Panc1 (cell line): Measurements from ENCODE around the gene PRDX2. TPM values are rescaled to one million over a fixed set of nuclear protein-coding genes. Genes with fewer than 3 reads are reported as not detected.

Experiments
- ATAC-seq: fragments of 200-7000 bp; cut with Tn5 transposase; 2 replicates; pipeline ENCODE4 v1.9.1; 2020; ENCODE audit warnings: mild to moderate bottlenecking, moderate library complexity
- BruUV-seq: library from RNA; stranded (reverse); fragments of 400-500 nt; replicated peaks from 2 replicates; lab custom pipeline; 2021; lab: Mats Ljungman, UMichigan
- CTCF ChIA-PET: fragments of 300-600 bp; sonication (Branson Sonifier 250); formaldehyde crosslinking; loops from one replicate; lab custom pipeline; 2022; ENCODE audit warnings: antibody characterized with exemption; lab: Charles Lee
- POLR2A ChIA-PET: fragments of 300-600 bp; sonication (Branson Sonifier 250); formaldehyde crosslinking; loops from one replicate; lab custom pipeline; 2022; ENCODE audit warnings: antibody characterized with exemption; lab: Charles Lee
- DNase-seq: peaks from one replicate; pipeline ENCODE4 v3.0.0-alpha.2; 2010; ENCODE audit warnings: low read depth, low spot score
- H3K27ac ChIP-seq: 2 replicates; pipeline ENCODE4 v1.5.1; 2011; ENCODE audit warnings: mild to moderate bottlenecking, low read length, inconsistent platforms
- H3K27me3 ChIP-seq: fragments of 200-500 bp; sonication (Bioruptor generic); 2 replicates; pipeline ENCODE4 v1.6.0; 2014; ENCODE audit warnings: low read length, inconsistent platforms; ENCODE audit not compliant: control insufficient read depth, insufficient read depth
- H3K36me3 ChIP-seq: fragments of 200-500 bp; sonication (Bioruptor generic); 2 replicates; pipeline ENCODE4 v1.5.1; 2014; ENCODE audit warnings: inconsistent platforms, mild to moderate bottlenecking, low read length, moderate library complexity; ENCODE audit not compliant: control insufficient read depth, insufficient read depth
- H3K4me1 ChIP-seq: 2 replicates; pipeline ENCODE4 v1.5.1; 2011; ENCODE audit warnings: inconsistent platforms, mild to moderate bottlenecking, low read length, moderate library complexity; ENCODE audit not compliant: control insufficient read depth, insufficient read depth
- H3K4me3 ChIP-seq, 2 experiments: 2 replicates each; pipeline ENCODE4 v1.5.1; 2011 to 2012; ENCODE audit warnings: low read depth in 2 of 2, low read length in 2 of 2, mild to moderate bottlenecking in 2 of 2, inconsistent platforms in 1 of 2, moderate library complexity in 1 of 2
- H3K9me3 ChIP-seq: fragments of 200-500 bp; sonication (Bioruptor generic); 2 replicates; pipeline ENCODE4 v1.5.1; 2014; ENCODE audit warnings: low read depth, mild to moderate bottlenecking, inconsistent platforms, low read length, moderate library complexity; ENCODE audit not compliant: control insufficient read depth, insufficient read depth
- POLR2AphosphoS5 ChIP-seq: IDR thresholded peaks from 2 replicates; pipeline ENCODE4 v1.6.1; 2012; ENCODE audit warnings: mild to moderate bottlenecking, low read depth, low read length, moderate library complexity
- SIN3A ChIP-seq: IDR thresholded peaks from 2 replicates; pipeline ENCODE4 v1.6.1; 2012; ENCODE audit warnings: low read depth, mild to moderate bottlenecking, low read length, moderate library complexity, borderline replicate concordance; ENCODE audit not compliant: insufficient read depth
- TCF7L2 ChIP-seq: IDR thresholded peaks from 2 replicates; pipeline ENCODE4 v1.6.1; 2011; ENCODE audit warnings: mild to moderate bottlenecking, low read depth, low read length, inconsistent platforms
- in situ Hi-C: cut with HindIII; loops from 2 replicates; pipeline ENCODE4 v1.10.0; 2016; ENCODE audit warnings: low sequenced_read_pairs, low pct_unique_long_range_greater_than_20kb
- intact Hi-C: fragments of 100-400 bp; cut with micrococcal nuclease; formaldehyde crosslinking; loops from one replicate; pipeline ENCODE4 v1.10.0; 2022; ENCODE audit not compliant: unreplicated experiment
- total RNA-seq: library from RNA; stranded (reverse); gene quantifications from one replicate; pipeline ENCODE4 v1.2.1, GENCODE V29; 2021; ENCODE audit not compliant: unreplicated experiment
- TF ChIP-seq, protein P1 (sequence below): fragments of 450-650 bp; IDR thresholded peaks from 2 replicates; pipeline ENCODE4 v1.5.1; 2017; ENCODE audit warnings: mild to moderate bottlenecking
- TF ChIP-seq, protein P2 (sequence below), 2 experiments: IDR thresholded peaks; 2 replicates each; pipeline ENCODE4 v1.6.1; 2011 to 2012; ENCODE audit warnings: low read depth in 2 of 2, control low read depth in 1 of 2, low read length in 1 of 2, mild to moderate bottlenecking in 1 of 2, moderate library complexity in 1 of 2; ENCODE audit not compliant: insufficient read depth in 1 of 2

Gene PRDX2
- total RNA-seq, 1 experiment from 2014 or later: 61.0 TPM

DNA sequence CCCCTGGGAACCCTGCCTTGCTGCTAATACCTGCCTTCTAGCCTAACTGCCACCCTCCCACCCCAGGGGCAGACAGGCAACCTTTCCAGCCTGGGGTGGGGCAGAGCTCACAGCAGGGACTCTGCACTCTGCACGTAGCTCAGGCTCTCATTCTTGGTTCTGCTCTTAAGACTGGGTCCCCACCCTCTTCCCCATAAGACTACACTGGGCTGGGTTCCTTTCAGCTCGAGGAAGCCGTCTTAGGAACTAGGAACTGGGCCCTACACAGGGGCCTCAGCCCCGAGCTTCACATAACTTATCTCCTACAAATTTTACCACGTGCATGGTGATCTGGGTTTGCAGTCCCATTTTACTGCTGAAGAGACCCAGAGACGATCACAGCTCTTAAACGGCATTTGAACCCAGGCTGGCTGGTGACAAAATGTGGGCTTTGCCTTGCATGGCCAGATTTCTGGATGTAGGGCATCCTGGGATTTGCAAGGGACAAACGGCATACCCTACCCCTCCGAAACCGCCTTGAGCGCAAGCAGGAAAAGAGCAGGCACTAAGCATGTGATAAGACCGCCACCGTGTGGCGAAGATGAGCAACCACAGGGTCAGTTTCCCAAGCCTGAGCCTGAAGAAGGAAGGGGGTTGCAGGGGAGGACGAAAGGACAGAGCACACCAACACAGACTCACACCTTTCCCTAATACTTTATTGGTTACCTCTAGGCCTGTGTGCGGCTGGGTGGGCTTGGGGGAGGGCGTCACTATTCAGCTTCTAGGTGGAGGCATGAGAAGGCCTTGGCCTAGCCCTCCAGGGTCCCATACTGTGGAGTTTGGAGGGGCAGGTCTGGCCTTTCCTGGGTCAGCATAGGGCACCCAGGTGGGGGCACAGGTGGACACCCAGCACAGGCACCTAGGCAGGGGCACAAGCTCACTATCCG is 5.2 kb downstream of the PRDX2 start:
- Histone ChIP-seq H3K4me1 (peaks cover 9% of the 10 kb centered on the region), H3K4me3 (peak overlapping the region in 1 of 2 experiments; percentile 23; a peak in 2 of 4 replicates), H3K27ac (peak overlapping the region; percentile 82), H3K36me3 (peaks cover 5% of the 10 kb centered on the region), H3K27me3 (no peaks in the 10 kb centered on the region), H3K9me3 (no peaks in the 10 kb centered on the region)
- no TSS peak for BruUV-seq
- in situ Hi-C loops (no loop called here), intact Hi-C loops (loop anchor here (5.0 kb wide), 1 partner anchor 34 kb away; no protein-coding TSS in a partner anchor)
- TF ChIP-seq SIN3A: no peak
- TF ChIP-seq TCF7L2: no peak
- TF ChIP-seq, protein P1, sequence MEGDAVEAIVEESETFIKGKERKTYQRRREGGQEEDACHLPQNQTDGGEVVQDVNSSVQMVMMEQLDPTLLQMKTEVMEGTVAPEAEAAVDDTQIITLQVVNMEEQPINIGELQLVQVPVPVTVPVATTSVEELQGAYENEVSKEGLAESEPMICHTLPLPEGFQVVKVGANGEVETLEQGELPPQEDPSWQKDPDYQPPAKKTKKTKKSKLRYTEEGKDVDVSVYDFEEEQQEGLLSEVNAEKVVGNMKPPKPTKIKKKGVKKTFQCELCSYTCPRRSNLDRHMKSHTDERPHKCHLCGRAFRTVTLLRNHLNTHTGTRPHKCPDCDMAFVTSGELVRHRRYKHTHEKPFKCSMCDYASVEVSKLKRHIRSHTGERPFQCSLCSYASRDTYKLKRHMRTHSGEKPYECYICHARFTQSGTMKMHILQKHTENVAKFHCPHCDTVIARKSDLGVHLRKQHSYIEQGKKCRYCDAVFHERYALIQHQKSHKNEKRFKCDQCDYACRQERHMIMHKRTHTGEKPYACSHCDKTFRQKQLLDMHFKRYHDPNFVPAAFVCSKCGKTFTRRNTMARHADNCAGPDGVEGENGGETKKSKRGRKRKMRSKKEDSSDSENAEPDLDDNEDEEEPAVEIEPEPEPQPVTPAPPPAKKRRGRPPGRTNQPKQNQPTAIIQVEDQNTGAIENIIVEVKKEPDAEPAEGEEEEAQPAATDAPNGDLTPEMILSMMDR: peak; percentile 85
- TF ChIP-seq POLR2AphosphoS5: no peak
- TF ChIP-seq, protein P2, sequence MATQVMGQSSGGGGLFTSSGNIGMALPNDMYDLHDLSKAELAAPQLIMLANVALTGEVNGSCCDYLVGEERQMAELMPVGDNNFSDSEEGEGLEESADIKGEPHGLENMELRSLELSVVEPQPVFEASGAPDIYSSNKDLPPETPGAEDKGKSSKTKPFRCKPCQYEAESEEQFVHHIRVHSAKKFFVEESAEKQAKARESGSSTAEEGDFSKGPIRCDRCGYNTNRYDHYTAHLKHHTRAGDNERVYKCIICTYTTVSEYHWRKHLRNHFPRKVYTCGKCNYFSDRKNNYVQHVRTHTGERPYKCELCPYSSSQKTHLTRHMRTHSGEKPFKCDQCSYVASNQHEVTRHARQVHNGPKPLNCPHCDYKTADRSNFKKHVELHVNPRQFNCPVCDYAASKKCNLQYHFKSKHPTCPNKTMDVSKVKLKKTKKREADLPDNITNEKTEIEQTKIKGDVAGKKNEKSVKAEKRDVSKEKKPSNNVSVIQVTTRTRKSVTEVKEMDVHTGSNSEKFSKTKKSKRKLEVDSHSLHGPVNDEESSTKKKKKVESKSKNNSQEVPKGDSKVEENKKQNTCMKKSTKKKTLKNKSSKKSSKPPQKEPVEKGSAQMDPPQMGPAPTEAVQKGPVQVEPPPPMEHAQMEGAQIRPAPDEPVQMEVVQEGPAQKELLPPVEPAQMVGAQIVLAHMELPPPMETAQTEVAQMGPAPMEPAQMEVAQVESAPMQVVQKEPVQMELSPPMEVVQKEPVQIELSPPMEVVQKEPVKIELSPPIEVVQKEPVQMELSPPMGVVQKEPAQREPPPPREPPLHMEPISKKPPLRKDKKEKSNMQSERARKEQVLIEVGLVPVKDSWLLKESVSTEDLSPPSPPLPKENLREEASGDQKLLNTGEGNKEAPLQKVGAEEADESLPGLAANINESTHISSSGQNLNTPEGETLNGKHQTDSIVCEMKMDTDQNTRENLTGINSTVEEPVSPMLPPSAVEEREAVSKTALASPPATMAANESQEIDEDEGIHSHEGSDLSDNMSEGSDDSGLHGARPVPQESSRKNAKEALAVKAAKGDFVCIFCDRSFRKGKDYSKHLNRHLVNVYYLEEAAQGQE (IDR thresholded peaks at IDR 0.05; ENCODE audit: insufficient read depth in 1 of 2, low read depth in 2 of 2, low read length in 1 of 2): no peak
- no peak for DNase-seq
- CTCF ChIA-PET: interaction anchor here (0.6 to 2.9 kb wide), 9 partner anchors 19 to 80 kb away, joined by 3 to 37 read pairs (median 6); no protein-coding TSS in a partner anchor
- peak; percentile 47 for ATAC-seq
- POLR2A ChIA-PET: interaction anchor here (1.5 kb wide), 1 partner anchor 31 kb away, joined by 17 read pairs; no protein-coding TSS in a partner anchor

DNA sequence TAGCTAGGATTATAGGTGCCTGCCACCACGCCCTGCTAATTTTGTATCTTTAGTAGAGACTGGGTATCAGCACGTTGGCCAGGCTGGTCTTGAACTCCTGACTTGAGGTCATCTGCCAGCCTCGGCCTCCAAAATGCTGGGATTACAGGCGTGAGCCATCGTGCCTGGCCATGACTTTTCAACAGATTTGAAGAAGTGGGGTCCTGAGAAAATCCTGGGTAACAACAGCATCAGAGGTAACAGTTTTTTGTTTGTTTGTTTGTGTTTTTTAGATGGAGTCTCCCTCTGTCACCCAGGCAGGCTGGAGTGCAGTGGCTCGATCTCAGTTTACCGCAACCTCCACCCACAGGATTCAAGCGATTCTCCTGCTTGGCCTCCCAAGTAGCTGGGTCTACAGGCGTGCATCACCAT is 6.6 kb downstream of the PRDX2 start:
- peaks cover 15% of the 10 kb centered on the region for H3K4me1 ChIP-seq
- no peaks in the 10 kb centered on the region for H3K9me3 ChIP-seq
- CTCF ChIA-PET: interaction anchor here (0.7 to 2.9 kb wide), 5 partner anchors 18 to 35 kb away, joined by 7 to 37 read pairs (median 12); no protein-coding TSS in a partner anchor
- DNase-seq (no peak), ATAC-seq (no peak)
- no TSS peak for BruUV-seq
- intact Hi-C loops: loop anchor here (5.0 kb wide), 1 partner anchor 33 kb away; no protein-coding TSS in a partner anchor
- peaks cover 2% of the 10 kb centered on the region for H3K36me3 ChIP-seq
- in situ Hi-C loops: no loop called here
- TF ChIP-seq POLR2AphosphoS5 (no peak), TCF7L2 (no peak), SIN3A (no peak)
- TF ChIP-seq, protein P2 (IDR thresholded peaks at IDR 0.05; ENCODE audit: insufficient read depth in 1 of 2, low read depth in 2 of 2, low read length in 1 of 2): no peak
- TF ChIP-seq, protein P1: no peak
- H3K27me3 ChIP-seq: no peaks in the 10 kb centered on the region
- H3K27ac ChIP-seq: 0 out of 2 replicates have a peak overlapping the region, but pooled peaks have one; percentile 23
- no peak overlapping the region for H3K4me3 ChIP-seq
- POLR2A ChIA-PET: interaction anchor here (0.6 kb wide), 1 partner anchor 12 kb away, joined by 7 read pairs; no protein-coding TSS in a partner anchor
